HG03575 (cell line): Measurements from ENCODE around the gene TUBA1C.
"Not testable (repeated sequence)": the region's sequence is repeated elsewhere in the genome, so short reads cannot be mapped to it uniquely, and the experiment has no call there.

Experiments used
- ATAC-seq: cut with Tn5 transposase; IDR thresholded peaks from one replicate; pipeline ENCODE4 v1.9.1; 2021; ENCODE audit not compliant: unreplicated experiment, insufficient number of reproducible peaks, low FRiP score; ENCODE audit errors: extremely low read depth

Gene TUBA1C

DNA sequence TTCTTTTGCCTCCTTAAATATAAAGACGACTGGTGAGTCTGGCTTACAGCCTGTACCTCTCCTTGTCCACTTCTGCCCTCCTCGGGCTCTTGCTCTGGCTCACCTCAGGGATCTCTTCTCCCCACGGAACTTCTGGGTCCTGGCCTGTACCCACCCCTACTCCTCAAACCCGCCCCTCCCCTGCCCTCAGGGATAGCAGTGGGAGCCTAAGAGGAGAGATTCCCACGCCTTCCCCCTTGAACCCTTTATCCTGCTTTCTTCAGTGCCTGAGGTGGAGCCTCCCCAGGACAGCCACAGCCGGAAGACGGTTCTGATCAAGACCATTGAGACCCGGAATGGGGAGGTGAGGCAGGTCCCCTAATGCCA is 32.8 kb downstream of the TUBA1C start:
- no peak for ATAC-seq

DNA sequence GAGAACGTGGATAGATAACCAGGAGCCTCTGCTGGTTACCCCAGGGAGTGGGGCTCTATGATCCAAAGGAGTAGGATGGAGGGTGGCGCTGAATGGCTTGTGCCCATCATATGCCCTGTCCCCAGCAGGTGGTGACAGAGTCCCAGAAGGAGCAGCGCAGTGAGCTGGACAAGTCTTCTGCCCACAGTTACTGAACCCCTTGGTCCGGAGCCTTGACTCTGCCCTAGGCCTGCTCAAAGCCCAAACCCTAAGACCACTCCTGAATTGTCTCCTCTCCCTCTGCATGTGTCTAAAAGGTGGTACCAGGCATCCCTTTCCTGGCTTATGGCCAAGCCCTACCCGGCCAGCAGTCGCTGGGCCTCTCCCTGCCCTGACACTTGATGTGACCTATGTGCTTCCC is 33.3 kb downstream of the TUBA1C start:
- ATAC-seq = no peak

GRCh38 chr12:49301760-49302159 is 36.9 kb downstream of the TUBA1C start:
- no peak for ATAC-seq

DNA sequence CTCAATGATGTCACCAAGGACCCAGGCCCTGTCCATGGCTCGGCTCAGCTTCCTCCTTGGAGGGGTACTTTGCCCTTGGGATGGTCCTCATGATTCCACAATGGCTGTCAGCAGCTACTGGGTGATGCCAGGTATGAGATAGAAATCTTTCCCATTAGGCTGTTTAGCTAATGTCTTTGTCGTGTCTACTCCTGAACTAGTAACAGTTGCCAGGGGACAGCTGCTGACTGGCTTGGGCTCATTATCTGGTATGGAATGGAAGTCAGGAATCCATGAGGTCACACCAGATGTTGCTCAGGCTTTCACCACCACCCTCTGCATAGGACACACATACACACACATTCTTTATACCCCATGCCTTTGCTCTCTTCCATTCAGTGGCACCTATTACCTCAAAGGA is 39.3 kb downstream of the TUBA1C start:
- ATAC-seq = no peak

DNA sequence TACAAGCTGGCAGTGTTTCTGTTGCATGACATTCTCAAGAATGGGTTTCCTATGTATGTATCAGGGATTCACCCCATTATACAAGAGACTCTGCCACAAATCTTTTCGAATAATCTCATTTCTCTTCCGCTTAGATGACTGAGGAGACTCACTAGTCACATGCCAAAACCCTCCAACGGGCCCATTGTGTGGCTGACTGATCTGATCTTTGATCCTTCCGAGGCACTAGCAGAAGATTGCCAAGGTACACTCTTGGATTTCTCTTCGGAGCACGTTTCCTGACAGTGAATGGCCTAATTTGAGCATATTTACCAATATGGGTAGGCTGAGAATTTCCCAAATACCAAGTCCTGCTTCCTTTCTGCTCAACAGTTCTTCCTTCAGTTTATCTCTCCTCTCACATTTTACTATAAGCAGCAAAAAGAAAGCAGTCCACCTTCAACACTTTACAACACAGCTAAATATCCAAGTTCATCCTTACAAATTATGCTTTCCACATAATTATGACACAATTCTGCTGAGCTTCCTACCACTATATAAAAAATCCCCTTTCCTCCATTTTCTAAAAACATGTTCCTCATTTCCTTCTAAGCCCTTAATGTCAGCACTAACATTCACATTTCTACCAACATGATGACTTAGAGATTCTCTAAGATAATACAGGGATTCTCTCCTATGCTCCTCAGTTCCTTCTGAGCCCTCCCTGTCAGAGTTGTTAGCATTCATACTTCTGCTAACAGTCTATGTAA is 41.1 kb downstream of the TUBA1C start:
- no peak for ATAC-seq

DNA sequence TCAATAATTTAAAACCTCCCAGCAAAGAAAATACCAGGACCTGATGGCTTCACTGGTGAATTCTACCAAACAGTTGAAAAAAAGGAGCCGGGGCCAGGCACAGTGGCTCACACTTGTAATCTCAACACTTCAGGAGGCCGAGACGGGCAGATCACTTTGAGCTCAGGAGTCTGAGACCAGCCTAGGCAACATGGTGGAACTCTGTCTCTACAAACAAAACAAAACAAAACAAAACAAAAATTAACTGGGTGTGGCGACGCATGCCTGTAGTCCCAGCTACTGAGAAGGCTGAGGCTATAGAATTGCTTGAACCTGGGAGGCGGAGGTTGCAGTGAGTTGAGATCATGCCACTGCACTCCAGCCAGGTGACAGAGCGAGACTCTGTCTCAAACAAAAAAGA is 44.5 kb downstream of the TUBA1C start:
- ATAC-seq = no peak

DNA sequence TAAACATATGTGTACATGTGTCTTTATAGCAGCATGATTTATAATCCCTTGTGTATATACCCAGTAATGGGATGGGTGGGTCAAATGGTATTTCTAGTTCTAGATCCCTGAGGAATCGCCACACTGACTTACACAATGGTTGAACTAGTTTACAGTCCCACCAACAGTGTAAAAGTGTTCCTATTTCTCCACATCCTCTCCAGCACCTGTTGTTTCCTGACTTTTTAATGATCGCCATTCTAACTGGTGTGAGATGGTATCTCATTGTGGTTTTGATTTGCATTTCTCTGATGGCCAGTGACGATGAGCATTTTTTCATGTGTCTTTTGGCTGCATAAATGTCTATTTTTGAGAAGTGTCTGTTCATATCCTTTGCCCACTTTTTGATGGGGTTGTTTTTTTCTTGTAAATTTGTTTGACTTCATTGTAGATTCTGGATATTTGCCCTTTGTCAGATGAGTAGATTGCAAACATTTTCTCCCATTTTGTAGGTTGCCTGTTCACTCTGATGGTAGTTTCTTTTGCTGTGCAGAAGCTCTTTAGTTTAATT is 45.6 kb downstream of the TUBA1C start:
- ATAC-seq = not testable (repeated sequence)

GRCh38 chr12:49314811-49315210 is 49.9 kb downstream of the TUBA1C start:
- ATAC-seq = no peak

- not testable (repeated sequence) for ATAC-seq
Measured at GRCh38 chr12:49317118-49317517, 52.2 kb downstream of the TUBA1C start.

DNA sequence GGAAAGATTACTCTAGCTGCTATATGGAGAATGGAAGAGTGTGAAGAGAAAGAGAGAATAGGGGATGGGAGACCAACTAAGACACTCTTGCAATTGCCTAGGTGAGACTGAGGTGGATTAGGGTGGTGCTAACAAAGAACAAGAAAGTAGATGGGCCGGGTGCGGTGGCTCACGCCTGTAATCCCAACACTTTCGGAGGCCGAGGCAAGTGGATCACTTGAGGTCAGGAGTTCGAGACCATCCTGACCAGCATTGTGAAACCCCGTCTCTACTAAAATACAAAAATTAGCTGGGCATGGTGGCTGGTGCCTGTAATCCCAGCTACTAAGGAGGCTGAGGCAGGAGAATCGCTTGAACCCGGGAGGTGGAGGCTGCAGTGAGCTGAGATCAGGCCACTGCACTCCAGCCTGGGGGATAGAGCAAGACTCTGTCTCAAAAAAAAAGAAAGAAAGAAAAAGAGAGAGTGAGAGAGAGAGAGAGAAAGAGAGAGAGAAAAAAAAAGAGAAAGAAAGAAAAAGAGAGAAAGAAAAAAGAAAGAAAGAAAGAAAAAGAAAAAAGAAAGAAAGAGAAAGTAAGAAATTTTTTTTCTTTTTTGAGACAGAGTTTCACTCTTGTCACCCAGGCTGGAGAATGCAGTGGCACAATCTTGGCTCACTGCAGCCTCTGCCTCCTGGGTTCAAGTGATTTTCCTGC is 55.7 kb downstream of the TUBA1C start:
- ATAC-seq = not testable (repeated sequence)

DNA sequence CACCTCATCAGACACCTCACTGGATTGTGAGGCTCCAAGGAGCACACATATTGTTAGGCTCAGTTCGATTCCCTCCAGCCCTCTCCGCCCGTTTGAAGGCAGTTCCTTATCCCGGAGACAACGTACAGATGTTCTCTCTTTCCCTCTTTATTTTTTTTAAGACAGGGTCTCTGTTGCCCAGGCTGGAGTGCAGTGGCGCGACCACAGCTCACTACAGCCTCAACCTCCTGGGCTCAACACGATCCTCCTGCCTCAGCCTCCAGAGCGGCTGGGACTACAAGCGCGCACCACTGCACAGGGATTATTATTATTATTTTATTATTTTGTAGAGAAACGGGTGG is 57.5 kb downstream of the TUBA1C start:
- ATAC-seq = no peak

GRCh38 chr12:49322708-49323523 is 58.0 kb downstream of the TUBA1C start, which contains the start of gene TROAP:
Gene TROAP, plus strand, starts transcription at chr12:49323255. Its CDS starts 354 bp downstream, at chr12:49323609.
- peak; percentile 72 for ATAC-seq

GRCh38 chr12:49323524-49324097 is 58.7 kb downstream of the TUBA1C start:
- ATAC-seq = no peak
